DND-41 (cell line): ENCODE measurements around the gene ADARB2.

Experiments
- ATAC-seq: fragments of 200-7000 bp; cut with Tn5 transposase; 3 replicates; pipeline ENCODE4 v1.9.1; 2021; ENCODE audit warnings: low read depth; ENCODE audit not compliant: insufficient read depth
- DNase-seq: peaks from one replicate; pipeline ENCODE4 v3.0.0-alpha.2; 2020
- H2AFZ ChIP-seq: 2 replicates; pipeline ENCODE4 v1.6.0; 2012; ENCODE audit warnings: low read depth, low read length
- H3K27ac ChIP-seq: 2 replicates; pipeline ENCODE4 v1.5.1; 2012; ENCODE audit warnings: low read length, inconsistent platforms
- H3K27me3 ChIP-seq: fragments of 200-600 bp; sonication (generic); 2 replicates; pipeline ENCODE4 v1.6.0; 2012; ENCODE audit warnings: low read length, mild to moderate bottlenecking, inconsistent platforms; ENCODE audit not compliant: insufficient read depth, poor library complexity
- H3K36me3 ChIP-seq: 2 replicates; pipeline ENCODE4 v1.5.1; 2012; ENCODE audit warnings: low read length, inconsistent platforms; ENCODE audit not compliant: insufficient read depth
- H3K4me1 ChIP-seq: 2 replicates; pipeline ENCODE4 v1.5.1; 2012; ENCODE audit warnings: mild to moderate bottlenecking, low read length; ENCODE audit not compliant: insufficient read depth
- H3K4me2 ChIP-seq: 2 replicates; pipeline ENCODE4 v1.6.0; 2012; ENCODE audit warnings: mild to moderate bottlenecking, moderate library complexity, low read length, inconsistent platforms; ENCODE audit not compliant: insufficient read depth
- H3K4me3 ChIP-seq, 2 experiments: fragments of 200-600 bp in 1 of 2; shearing (Covaris generic) in 1 of 2; 2 replicates each; pipeline ENCODE4 v1.5.1; 2012 to 2016; ENCODE audit warnings: inconsistent platforms in 2 of 2, low read length in 2 of 2, mild to moderate bottlenecking in 2 of 2, low read depth in 1 of 2, moderate library complexity in 1 of 2
- H3K79me2 ChIP-seq: 2 replicates; pipeline ENCODE4 v1.6.0; 2012; ENCODE audit warnings: low read length, inconsistent platforms; ENCODE audit not compliant: insufficient read depth
- H3K9ac ChIP-seq: 2 replicates; pipeline ENCODE4 v1.6.0; 2012; ENCODE audit warnings: low read depth, mild to moderate bottlenecking, inconsistent platforms, low read length, moderate library complexity
- H3K9me3 ChIP-seq: 2 replicates; pipeline ENCODE4 v1.5.1; 2012; ENCODE audit warnings: low read length, moderate library complexity, mild to moderate bottlenecking, inconsistent platforms; ENCODE audit not compliant: insufficient read depth, severe bottlenecking
- H4K20me1 ChIP-seq: 2 replicates; pipeline ENCODE4 v1.6.0; 2012; ENCODE audit warnings: low read length; ENCODE audit not compliant: insufficient read depth
- EZH2 ChIP-seq: IDR thresholded peaks from 3 replicates; pipeline ENCODE4 v1.6.1; 2012; ENCODE audit warnings: borderline replicate concordance, low read depth, mild to moderate bottlenecking, moderate library complexity, low read length, inconsistent platforms; ENCODE audit not compliant: severe bottlenecking
- TF ChIP-seq, protein P1 (sequence below): IDR thresholded peaks from 2 replicates; pipeline ENCODE4 v1.5.1; 2012; ENCODE audit warnings: borderline replicate concordance, low read length, moderate library complexity, mild to moderate bottlenecking; ENCODE audit not compliant: poor library complexity, severe bottlenecking; ENCODE audit errors: extremely low read depth

The ADARB2 gene

DNA sequence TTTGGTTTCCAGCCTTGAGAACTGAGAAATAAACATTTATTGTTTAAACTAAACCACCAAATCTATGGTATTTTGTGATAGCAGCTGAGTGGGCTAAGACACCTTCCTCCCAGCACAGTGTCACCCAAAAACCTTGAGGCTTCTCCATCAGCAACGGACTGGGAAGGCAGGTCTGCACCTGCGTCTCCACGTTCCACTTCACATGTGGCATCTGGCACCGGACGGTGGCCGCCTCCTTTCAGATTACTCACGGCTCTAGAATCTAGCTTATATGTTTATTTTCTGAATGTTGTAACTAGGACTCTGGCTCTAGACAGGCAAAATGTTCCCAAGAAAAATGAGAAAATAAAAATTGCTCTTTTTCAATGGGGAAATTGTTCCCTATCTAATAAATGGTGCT is 201.0 kb downstream of the ADARB2 start:
- no peak for DNase-seq
- H3K4me1 ChIP-seq: peaks cover 7% of the 10 kb centered on the region
- H3K9me3 ChIP-seq: no peaks in the 10 kb centered on the region
- no peak overlapping the region for H2AFZ ChIP-seq
- H3K4me2 ChIP-seq: no peak overlapping the region
- H3K79me2 ChIP-seq: peaks cover 39% of the 10 kb centered on the region
- H3K9ac ChIP-seq: no peak overlapping the region
- H3K27me3 ChIP-seq: no peaks in the 10 kb centered on the region
- TF ChIP-seq EZH2: no peak
- TF ChIP-seq, protein P1, sequence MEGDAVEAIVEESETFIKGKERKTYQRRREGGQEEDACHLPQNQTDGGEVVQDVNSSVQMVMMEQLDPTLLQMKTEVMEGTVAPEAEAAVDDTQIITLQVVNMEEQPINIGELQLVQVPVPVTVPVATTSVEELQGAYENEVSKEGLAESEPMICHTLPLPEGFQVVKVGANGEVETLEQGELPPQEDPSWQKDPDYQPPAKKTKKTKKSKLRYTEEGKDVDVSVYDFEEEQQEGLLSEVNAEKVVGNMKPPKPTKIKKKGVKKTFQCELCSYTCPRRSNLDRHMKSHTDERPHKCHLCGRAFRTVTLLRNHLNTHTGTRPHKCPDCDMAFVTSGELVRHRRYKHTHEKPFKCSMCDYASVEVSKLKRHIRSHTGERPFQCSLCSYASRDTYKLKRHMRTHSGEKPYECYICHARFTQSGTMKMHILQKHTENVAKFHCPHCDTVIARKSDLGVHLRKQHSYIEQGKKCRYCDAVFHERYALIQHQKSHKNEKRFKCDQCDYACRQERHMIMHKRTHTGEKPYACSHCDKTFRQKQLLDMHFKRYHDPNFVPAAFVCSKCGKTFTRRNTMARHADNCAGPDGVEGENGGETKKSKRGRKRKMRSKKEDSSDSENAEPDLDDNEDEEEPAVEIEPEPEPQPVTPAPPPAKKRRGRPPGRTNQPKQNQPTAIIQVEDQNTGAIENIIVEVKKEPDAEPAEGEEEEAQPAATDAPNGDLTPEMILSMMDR: no peak
- H3K27ac ChIP-seq: no peak overlapping the region; the same call in 1 of the 2 replicates
- H4K20me1 ChIP-seq: no peaks in the 10 kb centered on the region
- peaks cover 35% of the 10 kb centered on the region for H3K36me3 ChIP-seq
- no peak overlapping the region for H3K4me3 ChIP-seq
- no peak for ATAC-seq

DNA sequence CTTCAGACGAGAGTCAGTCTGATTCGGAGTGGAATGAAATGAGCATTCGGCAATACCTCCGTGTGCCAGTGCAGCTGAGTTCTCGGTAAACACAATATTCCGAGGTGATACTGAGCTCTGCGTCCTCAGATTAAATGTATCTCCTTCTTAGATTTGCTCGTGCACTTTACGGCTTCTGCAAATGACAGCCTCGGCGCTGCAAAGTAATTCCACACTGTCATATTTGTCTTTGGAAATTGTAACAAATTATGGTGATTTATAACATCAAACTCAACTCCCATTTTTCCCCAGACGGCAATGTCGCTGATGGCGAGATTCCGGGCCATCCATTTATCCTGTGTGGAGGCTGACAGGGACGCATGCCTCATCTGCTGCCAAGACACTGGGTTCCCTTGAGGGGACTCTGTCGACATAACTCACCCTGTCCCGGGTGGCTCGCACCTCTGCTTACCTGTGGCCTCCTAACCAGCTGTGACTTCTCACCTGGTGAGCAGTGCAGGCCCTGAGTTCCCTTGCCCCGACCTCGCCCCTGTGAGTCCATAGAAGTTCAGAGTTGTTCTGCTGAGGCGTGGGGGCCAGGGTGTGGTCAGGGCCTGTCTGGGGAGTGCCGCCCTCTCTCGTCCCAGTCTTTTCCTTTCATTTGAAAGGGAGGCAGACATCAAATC is 201.9 kb downstream of the ADARB2 start:
- Histone ChIP-seq H3K27me3 (no peaks in the 10 kb centered on the region), H3K79me2 (peaks cover 48% of the 10 kb centered on the region), H2AFZ (no peak overlapping the region), H3K4me3 (no peak overlapping the region), H3K9ac (no peak overlapping the region), H3K27ac (0 out of 2 replicates have a peak overlapping the region, but pooled peaks have one; percentile 42), H3K4me1 (peaks cover 16% of the 10 kb centered on the region), H3K9me3 (no peaks in the 10 kb centered on the region), H3K4me2 (no peak overlapping the region), H3K36me3 (peaks cover 41% of the 10 kb centered on the region), H4K20me1 (no peaks in the 10 kb centered on the region)
- DNase-seq: no peak
- TF ChIP-seq EZH2: no peak
- TF ChIP-seq, protein P1: no peak
- no peak for ATAC-seq

DNA sequence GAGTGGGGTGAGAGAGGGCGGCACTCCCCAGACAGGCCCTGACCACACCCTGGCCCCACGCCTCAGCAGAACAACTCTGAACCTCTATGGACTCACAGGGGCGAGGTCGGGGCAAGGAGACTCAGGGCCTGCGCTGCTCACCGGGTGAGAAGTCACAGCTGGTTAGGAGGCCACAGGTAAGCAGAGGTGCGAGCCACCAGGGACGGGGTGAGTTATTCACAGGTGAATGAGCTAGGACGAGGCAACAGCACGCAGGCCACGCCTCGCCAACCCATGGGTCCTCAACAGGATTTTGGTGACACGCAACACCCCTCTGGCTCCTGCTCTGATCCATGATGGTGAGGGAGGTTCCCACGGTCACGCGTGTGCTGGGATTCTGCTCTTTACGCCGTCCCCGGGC is 202.5 kb downstream of the ADARB2 start:
- Histone ChIP-seq H3K27ac (no peak overlapping the region), H2AFZ (no peak overlapping the region), H4K20me1 (no peaks in the 10 kb centered on the region), H3K9ac (no peak overlapping the region), H3K9me3 (no peaks in the 10 kb centered on the region), H3K27me3 (no peaks in the 10 kb centered on the region), H3K4me3 (no peak overlapping the region), H3K79me2 (peaks cover 55% of the 10 kb centered on the region), H3K36me3 (peaks cover 44% of the 10 kb centered on the region), H3K4me1 (peaks cover 22% of the 10 kb centered on the region), H3K4me2 (no peak overlapping the region)
- DNase-seq (no peak), ATAC-seq (no peak)
- TF ChIP-seq, protein P1: no peak
- no peak for TF ChIP-seq EZH2

DNA sequence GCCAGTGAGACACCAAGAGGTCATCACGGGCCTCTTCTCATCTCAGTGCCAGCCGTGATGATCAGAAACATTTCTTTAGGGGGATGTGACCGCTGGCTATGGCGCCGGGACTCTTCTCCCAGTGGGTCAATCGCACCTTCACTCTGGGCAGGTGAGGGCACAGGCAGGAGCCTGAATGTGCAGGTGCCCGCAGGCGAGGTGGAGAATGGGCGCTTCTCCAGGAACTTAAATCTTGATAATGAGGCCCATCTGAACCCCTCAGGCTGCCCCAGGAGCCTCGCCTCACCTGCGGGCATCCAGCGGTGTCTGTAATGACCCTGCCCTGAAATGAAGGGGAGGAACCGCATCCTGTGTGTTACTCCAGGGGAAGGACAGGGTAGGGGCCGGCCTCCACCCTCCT is 204.7 kb downstream of the ADARB2 start:
- Histone ChIP-seq H4K20me1 (no peaks in the 10 kb centered on the region), H3K4me1 (peaks cover 44% of the 10 kb centered on the region), H3K4me2 (no peak overlapping the region), H3K9ac (no peak overlapping the region), H3K79me2 (peaks cover 76% of the 10 kb centered on the region), H3K9me3 (no peaks in the 10 kb centered on the region), H3K27ac (peak overlapping the region; percentile 15), H3K27me3 (no peaks in the 10 kb centered on the region), H3K36me3 (peaks cover 45% of the 10 kb centered on the region), H3K4me3 (no peak overlapping the region), H2AFZ (no peak overlapping the region)
- ATAC-seq (no peak), DNase-seq (no peak)
- TF ChIP-seq, protein P1: no peak
- TF ChIP-seq EZH2: no peak
